Chondrocyte (in vitro differentiated cells): Measurements from ENCODE around the gene SDSL. TPM values are rescaled to one million over a fixed set of nuclear protein-coding genes. Genes with fewer than 3 reads are reported as not detected.
A peak's percentile ranks its signal among the peaks of the same experiment; 100 is the strongest.

Source experiments
- DNase-seq: peaks from one replicate; pipeline ENCODE4 v3.0.0; 2021; ENCODE audit warnings: mixed read lengths, low spot score
- H3K27ac Mint-ChIP-seq: one replicate; pipeline ENCODE4 v1.8.0; 2021; ENCODE audit warnings: mild to moderate bottlenecking, moderate library complexity, mixed read lengths; ENCODE audit not compliant: unreplicated experiment
- H3K27me3 Mint-ChIP-seq: 2 replicates; pipeline ENCODE4 v1.8.0; 2021; ENCODE audit warnings: low read depth, mixed read lengths
- H3K36me3 Mint-ChIP-seq: 2 replicates; pipeline ENCODE4 v1.8.0; 2021; ENCODE audit warnings: low read depth, mixed read lengths
- H3K4me1 Mint-ChIP-seq: 2 replicates; pipeline ENCODE4 v1.8.0; 2021; ENCODE audit warnings: low read depth, mild to moderate bottlenecking, mixed read lengths
- H3K4me3 Mint-ChIP-seq: one replicate; pipeline ENCODE4 v1.8.0; 2021; ENCODE audit warnings: mild to moderate bottlenecking, moderate library complexity, mixed read lengths; ENCODE audit not compliant: unreplicated experiment
- H3K9me3 Mint-ChIP-seq: 2 replicates; pipeline ENCODE4 v1.8.0; 2021; ENCODE audit warnings: low read depth, mixed read lengths
- total RNA-seq: library from RNA; stranded (reverse); gene quantifications from 3 replicates; pipeline ENCODE4 v1.2.1, GENCODE V29; 2021
- TF ChIP-seq, protein P1 (sequence below): fragments of 200-600 bp; sonication (generic); IDR thresholded peaks from 2 replicates; pipeline ENCODE4 v1.5.0; 2021; ENCODE audit warnings: antibody characterized with exemption, mild to moderate bottlenecking, moderate library complexity

The SDSL gene
- total RNA-seq, 1 donor from 2014 or later: 8.4 TPM

DNA sequence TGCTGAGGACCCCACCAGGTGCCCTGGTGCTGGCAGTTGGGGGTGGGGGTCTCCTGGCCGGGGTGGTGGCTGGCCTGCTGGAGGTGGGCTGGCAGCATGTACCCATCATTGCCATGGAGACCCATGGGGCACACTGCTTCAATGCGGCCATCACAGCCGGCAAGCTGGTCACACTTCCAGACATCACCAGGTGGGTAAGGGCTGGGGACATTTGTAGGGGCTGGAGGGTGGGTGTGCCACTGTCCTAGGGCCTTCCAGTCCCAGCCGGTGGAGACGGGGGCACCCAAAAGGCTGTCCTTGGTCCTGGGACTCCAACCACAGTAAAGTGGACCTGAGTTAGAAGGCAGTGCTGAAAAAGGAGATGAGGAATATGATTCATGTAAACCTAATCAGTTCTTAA is 13.2 kb downstream of the SDSL start:
- peaks cover under 1% of the 10 kb centered on the region for H3K9me3 Mint-ChIP-seq
- H3K36me3 Mint-ChIP-seq: no peaks in the 10 kb centered on the region
- no peak overlapping the region for H3K27ac Mint-ChIP-seq
- H3K4me1 Mint-ChIP-seq: no peaks in the 10 kb centered on the region
- H3K4me3 Mint-ChIP-seq: no peak overlapping the region
- no peak for DNase-seq
- no peaks in the 10 kb centered on the region for H3K27me3 Mint-ChIP-seq
- TF ChIP-seq, protein P1, sequence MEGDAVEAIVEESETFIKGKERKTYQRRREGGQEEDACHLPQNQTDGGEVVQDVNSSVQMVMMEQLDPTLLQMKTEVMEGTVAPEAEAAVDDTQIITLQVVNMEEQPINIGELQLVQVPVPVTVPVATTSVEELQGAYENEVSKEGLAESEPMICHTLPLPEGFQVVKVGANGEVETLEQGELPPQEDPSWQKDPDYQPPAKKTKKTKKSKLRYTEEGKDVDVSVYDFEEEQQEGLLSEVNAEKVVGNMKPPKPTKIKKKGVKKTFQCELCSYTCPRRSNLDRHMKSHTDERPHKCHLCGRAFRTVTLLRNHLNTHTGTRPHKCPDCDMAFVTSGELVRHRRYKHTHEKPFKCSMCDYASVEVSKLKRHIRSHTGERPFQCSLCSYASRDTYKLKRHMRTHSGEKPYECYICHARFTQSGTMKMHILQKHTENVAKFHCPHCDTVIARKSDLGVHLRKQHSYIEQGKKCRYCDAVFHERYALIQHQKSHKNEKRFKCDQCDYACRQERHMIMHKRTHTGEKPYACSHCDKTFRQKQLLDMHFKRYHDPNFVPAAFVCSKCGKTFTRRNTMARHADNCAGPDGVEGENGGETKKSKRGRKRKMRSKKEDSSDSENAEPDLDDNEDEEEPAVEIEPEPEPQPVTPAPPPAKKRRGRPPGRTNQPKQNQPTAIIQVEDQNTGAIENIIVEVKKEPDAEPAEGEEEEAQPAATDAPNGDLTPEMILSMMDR: no peak

DNA sequence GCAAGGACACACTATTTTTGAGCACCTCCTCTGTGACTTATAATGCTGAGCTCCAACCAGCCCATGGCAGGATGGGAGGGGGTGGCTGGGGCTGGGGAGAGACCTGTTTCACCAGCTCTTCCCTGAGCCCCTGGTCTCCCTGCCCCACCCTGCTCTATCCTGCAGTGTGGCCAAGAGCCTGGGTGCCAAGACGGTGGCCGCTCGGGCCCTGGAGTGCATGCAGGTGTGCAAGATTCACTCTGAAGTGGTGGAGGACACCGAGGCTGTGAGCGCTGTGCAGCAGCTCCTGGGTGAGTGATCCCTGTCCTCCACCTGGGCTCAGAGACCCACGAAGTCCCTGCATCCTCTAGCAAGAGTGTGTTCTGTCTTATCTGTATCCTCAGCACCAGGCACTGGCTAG is 14.4 kb downstream of the SDSL start:
- no peaks in the 10 kb centered on the region for H3K27me3 Mint-ChIP-seq
- H3K27ac Mint-ChIP-seq: no peak overlapping the region
- no peaks in the 10 kb centered on the region for H3K9me3 Mint-ChIP-seq
- no peaks in the 10 kb centered on the region for H3K36me3 Mint-ChIP-seq
- TF ChIP-seq, protein P1: no peak
- H3K4me3 Mint-ChIP-seq: no peak overlapping the region
- no peaks in the 10 kb centered on the region for H3K4me1 Mint-ChIP-seq
- DNase-seq: peak; percentile 90

DNA sequence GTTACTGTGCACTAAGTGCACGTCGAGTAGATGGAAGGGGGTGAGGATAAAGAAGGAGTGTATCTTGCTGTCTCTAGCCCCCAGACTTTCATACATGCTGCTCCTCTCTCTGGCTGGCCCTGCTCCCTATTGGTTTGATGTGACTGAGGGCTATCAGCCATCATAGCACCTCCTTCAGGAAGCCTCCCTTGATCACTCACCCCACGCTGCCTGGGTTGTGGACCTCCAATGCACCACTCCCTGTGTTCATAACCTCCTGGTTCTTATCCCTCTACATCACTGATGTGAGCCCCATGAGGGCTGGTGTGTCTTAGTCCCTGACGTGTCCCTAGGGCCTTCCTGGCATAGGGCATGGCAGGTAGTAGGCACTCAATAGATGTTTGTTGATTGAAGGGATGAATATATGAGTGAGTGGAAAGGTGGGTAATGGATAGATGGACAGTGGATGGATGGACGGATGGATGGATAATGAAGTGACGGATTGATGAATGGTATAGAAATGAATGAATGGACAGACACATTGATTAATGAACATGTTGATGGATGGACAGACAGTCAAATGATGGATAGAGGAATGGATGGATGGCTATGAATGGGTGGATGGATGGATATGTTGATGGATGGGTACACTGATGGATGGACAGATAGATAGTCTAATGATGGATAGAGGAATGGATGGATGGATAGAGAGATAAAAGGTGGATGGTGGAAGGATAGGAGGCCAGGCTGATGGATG is 15.0 kb downstream of the SDSL start:
- no peak overlapping the region for H3K4me3 Mint-ChIP-seq
- H3K27me3 Mint-ChIP-seq: peaks cover 4% of the 10 kb centered on the region
- TF ChIP-seq, protein P1: no peak
- no peak overlapping the region for H3K27ac Mint-ChIP-seq
- no peaks in the 10 kb centered on the region for H3K4me1 Mint-ChIP-seq
- DNase-seq: peak; percentile 67
- H3K36me3 Mint-ChIP-seq: no peaks in the 10 kb centered on the region
- H3K9me3 Mint-ChIP-seq: no peaks in the 10 kb centered on the region

DNA sequence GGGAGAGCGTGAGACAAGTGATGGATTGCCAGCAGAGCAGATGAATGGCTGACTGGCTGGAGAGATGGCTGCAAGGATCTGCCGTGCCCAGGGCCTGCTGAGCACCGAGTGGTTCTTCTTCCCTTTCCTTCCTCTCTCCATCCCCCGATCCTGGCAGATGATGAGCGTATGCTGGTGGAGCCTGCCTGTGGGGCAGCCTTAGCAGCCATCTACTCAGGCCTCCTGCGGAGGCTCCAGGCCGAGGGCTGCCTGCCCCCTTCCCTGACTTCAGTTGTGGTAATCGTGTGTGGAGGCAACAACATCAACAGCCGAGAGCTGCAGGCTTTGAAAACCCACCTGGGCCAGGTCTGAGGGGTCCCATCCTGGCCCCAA is 15.5 kb downstream of the SDSL start:
- Mint-ChIP-seq H3K27ac (no peak overlapping the region), H3K4me3 (no peak overlapping the region), H3K27me3 (peaks cover 4% of the 10 kb centered on the region), H3K4me1 (no peaks in the 10 kb centered on the region), H3K36me3 (no peaks in the 10 kb centered on the region), H3K9me3 (no peaks in the 10 kb centered on the region)
- TF ChIP-seq, protein P1: no peak
- DNase-seq: peak; percentile 61

DNA sequence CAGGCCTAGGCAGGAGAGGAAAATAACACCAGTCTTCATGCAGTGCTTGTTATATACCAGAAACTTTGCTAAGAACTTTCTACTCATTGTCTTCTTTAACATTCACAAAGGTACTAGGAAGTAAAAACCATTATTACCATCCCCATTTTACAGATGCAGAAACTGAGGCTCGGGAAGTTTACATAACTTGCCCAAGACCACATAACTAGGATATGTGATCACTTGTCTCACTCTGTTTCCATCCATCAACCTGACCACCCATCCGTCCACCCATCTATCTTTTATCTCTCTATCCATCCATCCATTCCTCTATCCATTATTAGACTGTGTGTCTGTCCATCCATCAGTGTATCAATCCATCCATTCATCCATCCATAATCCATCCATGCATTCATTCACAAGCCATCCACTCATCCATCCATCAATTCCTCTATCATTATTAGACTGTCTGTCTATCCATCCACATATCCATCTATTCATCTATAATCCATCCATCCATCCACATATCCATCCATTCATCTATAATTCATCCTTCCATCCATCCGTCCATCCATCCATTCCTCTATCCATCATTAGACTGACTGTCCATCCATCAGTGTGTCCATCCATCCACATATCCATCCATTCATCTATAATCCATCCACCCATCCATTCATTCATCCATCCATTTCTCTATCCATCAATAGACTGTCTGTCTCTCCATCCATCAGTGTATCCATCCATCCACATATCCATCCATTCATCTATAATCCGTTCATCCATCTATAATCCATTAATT is 16.5 kb downstream of the SDSL start:
- no peaks in the 10 kb centered on the region for H3K9me3 Mint-ChIP-seq
- H3K36me3 Mint-ChIP-seq: no peaks in the 10 kb centered on the region

More for the DNA sequence above, 16.5 kb downstream of the SDSL start:
- TF ChIP-seq, protein P1: no peak
- DNase-seq: no peak
- Mint-ChIP-seq H3K27ac (no peak overlapping the region), H3K4me1 (no peaks in the 10 kb centered on the region), H3K4me3 (no peak overlapping the region), H3K27me3 (peaks cover 8% of the 10 kb centered on the region)
